ENCODE results near the gene SF1. TPM values are rescaled to one million over a fixed set of nuclear protein-coding genes. Genes with fewer than 3 reads are reported as not detected.

Gene SF1
- total and polyA plus RNA-seq, 2 of the 4 experiments (the other 2 are of a cell fraction) = 56.8 to 88.0 TPM

- no peak overlapping the region for H3K4me3 ChIP-seq (ENCODE audit: insufficient read depth, low read depth, low read length)
- intact Hi-C loops (cut with micrococcal nuclease) (no loop called here), in situ Hi-C loops (cut with MboI; ENCODE audit: low sequenced_read_pairs) (no loop called here), dilution Hi-C loops (cut with HindIII; ENCODE audit: low sequenced_read_pairs, unreplicated experiment) (no loop called here)
- no peak overlapping the region for H3K56ac ChIP-seq (ENCODE audit: extremely low read depth, insufficient read depth, low read length)
- H2AK5ac ChIP-seq (ENCODE audit: low read depth, low read length) = no peak overlapping the region
- H3K4me2 ChIP-seq (ENCODE audit: low read depth, low read length) = no peak overlapping the region
- CTCF ChIA-PET = no interaction called here
- H3K27me3 ChIP-seq (ENCODE audit: control insufficient read depth, insufficient read depth, low read length) = no peaks in the 10 kb centered on the region
- no peak overlapping the region for H3K14ac ChIP-seq (replicated peaks; ENCODE audit: low read depth, low read length)
- POLR2A ChIA-PET (ENCODE audit: unreplicated experiment) = no interaction called here
- WGBS, 2 experiments (ENCODE audit: extremely low coverage in 2 of 2, insufficient read length in 1 of 2) = 89% methylated on average over 8 of the region's 19 CpGs; no CpG with 5 or more reads in 1 of the 2 experiments
- no peak overlapping the region for H3K4ac ChIP-seq (ENCODE audit: low read depth, low read length)
- H3K18ac ChIP-seq (ENCODE audit: low read depth, low read length) = no peak overlapping the region
- H3K27ac ChIP-seq (ENCODE audit: insufficient read depth, low read length) = no peak overlapping the region
- no peak overlapping the region for H3K23ac ChIP-seq (ENCODE audit: low read depth, low read length)
- peaks cover 6 to 10% of the 10 kb centered on the region in 2 experiments; a peak in 3 of 4 replicates for H3K79me1 ChIP-seq (ENCODE audit: low read depth in 1 of 2, low read length in 2 of 2)
- ATAC-seq (ENCODE audit: low read depth) = no peak
- H2BK120ac ChIP-seq (ENCODE audit: low read depth, low read length) = no peak overlapping the region
- peaks cover 11% of the 10 kb centered on the region for H4K20me1 ChIP-seq (ENCODE audit: insufficient read depth, low read length)
- H2BK20ac ChIP-seq (ENCODE audit: low read depth, low read length) = no peak overlapping the region
- H4K91ac ChIP-seq (ENCODE audit: insufficient read depth, low read depth, low read length) = no peak overlapping the region
- H3K9me1 ChIP-seq (ENCODE audit: insufficient read depth, low read length) = peaks cover 11% of the 10 kb centered on the region; the same call in 1 of the 2 replicates
- peaks cover 9% of the 10 kb centered on the region for H3K36me3 ChIP-seq (ENCODE audit: control insufficient read depth, insufficient read depth, low read length)
- H2AK9ac ChIP-seq (replicated peaks; ENCODE audit: low read depth, low read length, poor library complexity) = no peak overlapping the region
- H2BK5ac ChIP-seq (ENCODE audit: low read depth, low read length, poor library complexity, severe bottlenecking) = no peak overlapping the region
- no peak overlapping the region for H2AFZ ChIP-seq (replicated peaks; ENCODE audit: low read length, poor library complexity)
- DNase-seq = no peak
- H2BK15ac ChIP-seq (ENCODE audit: low read depth, low read length) = no peak overlapping the region
- no peak overlapping the region for H3K9ac ChIP-seq (ENCODE audit: low read depth, low read length)
- H4K5ac ChIP-seq (ENCODE audit: low read depth, low read length) = no peak overlapping the region
- no TSS peak for BruUV-seq (replicated peaks)
- H3K4me1 ChIP-seq (ENCODE audit: control insufficient read depth, insufficient read depth, low read length) = peaks cover 5% of the 10 kb centered on the region
- H3K9me3 ChIP-seq (ENCODE audit: control insufficient read depth, insufficient read depth, low read length) = no peaks in the 10 kb centered on the region
- H4K8ac ChIP-seq (ENCODE audit: low read depth in 2 of 2, low read length in 2 of 2) = no peak overlapping the region
- TF ChIP-seq POLR2A (IDR thresholded peaks at IDR 0.05; ENCODE audit: low read depth, low read length) (no peak), CTCF (conservative IDR thresholded peaks at IDR 0.05; ENCODE audit: low read depth, low read length) (no peak), RAD21 (IDR thresholded peaks at IDR 0.05; ENCODE audit: low read length) (no peak), MXI1 (IDR thresholded peaks at IDR 0.05; ENCODE audit: borderline replicate concordance, low read depth, low read length) (no peak), FOS (IDR thresholded peaks at IDR 0.05; ENCODE audit: low read depth, low read length) (no peak), USF2 (IDR thresholded peaks at IDR 0.05; ENCODE audit: low read depth, low read length) (no peak), MAZ (IDR thresholded peaks at IDR 0.05; ENCODE audit: borderline replicate concordance, low read depth, low read length) (no peak), MAFK (IDR thresholded peaks at IDR 0.05; ENCODE audit: low read depth, low read length) (no peak), NFE2L2 (IDR thresholded peaks at IDR 0.05; ENCODE audit: low read depth, low read length) (no peak), RFX5 (IDR thresholded peaks at IDR 0.05; ENCODE audit: low read depth, low read length) (no peak), BHLHE40 (IDR thresholded peaks at IDR 0.05; ENCODE audit: low read depth, low read length) (no peak), CEBPB (IDR thresholded peaks at IDR 0.05; ENCODE audit: low read depth, low read length) (no peak), CHD1 (IDR thresholded peaks at IDR 0.05; ENCODE audit: low read depth, low read length) (no peak)
Measured at GRCh38 chr11:64757549-64758329, 20.6 kb downstream of the SF1 start.
